HG02610 (cell line): Measurements from ENCODE around the gene CMTR1.

Source experiments
- ATAC-seq: cut with Tn5 transposase; IDR thresholded peaks from one replicate; pipeline ENCODE4 v1.9.1; 2021; ENCODE audit warnings: mild to moderate bottlenecking, moderate library complexity; ENCODE audit not compliant: unreplicated experiment

CMTR1 gene

DNA sequence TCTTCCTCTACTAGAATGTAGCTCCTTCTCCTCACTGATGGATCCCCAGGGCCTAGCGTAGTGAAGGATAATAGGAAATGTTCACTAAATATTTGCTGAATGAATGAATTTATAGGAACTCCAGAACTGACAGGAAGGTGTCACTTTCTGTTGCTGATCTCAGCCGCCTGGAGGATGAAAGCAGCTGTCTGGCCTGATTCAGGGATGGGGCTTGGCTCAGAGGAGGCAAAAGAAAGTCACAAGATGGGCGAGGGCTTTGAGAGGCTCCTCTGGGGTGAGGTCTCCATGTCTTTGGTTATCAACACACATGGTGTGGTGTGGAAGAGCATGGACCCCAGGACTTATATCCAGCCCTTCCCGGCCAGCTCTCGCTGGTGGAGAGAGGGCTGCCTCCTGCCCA lies 78.2 kb downstream of the CMTR1 start:
- no peak for ATAC-seq

DNA sequence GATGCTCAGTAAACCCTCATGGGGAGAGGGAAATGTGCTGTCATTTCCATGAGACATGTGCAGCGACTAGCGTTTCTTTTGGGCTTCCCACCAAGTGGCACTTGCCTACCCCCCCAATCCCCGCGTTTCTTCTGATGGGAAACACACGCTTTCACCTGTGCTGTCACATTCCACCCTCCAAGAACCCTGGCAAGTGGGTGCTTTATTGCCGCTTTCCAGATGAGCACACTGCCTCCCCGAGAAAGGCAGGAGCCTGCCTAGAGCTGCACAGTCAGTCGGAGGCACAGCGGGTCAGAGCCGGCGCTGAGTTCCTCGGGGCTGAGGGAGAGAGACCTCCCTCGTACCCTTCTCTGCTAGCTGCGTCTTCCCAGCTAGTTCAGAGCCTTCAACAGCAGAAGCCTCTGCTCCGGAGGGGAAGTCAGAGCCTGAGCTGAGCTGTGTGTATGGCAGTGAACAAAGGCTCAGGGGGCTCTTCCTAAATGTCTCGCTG lies 78.9 kb downstream of the CMTR1 start:
- no peak for ATAC-seq

DNA sequence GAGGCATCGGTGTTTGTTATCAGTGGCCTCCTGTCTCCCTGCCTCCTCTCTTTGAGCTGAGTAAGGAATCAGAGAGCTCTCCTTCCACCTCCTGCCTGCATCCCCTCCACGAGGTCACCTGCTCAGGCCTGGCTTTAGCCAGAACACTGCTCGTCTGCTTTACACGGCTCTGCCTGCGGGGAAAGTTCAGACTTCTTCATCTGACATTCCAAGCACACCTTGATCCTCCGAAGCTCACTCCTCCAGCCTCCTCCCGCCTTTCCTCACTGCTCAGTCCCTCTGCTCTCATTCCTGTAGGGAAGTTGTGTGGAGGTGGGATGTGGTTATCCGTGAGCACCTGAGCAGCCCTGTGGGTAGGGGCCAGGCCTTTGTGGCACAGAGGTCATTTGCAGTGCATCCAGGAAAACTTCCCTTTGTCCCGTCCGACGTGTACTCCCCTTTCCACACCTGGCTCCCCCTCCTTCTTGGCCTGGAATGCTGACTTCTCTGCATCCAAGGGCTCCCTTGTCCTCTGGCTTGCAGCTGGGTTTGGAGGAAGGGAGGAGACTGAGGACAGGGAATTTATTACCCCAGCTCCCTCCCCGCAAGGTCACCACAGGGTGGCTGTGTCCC lies 79.5 kb downstream of the CMTR1 start:
- ATAC-seq = no peak

DNA sequence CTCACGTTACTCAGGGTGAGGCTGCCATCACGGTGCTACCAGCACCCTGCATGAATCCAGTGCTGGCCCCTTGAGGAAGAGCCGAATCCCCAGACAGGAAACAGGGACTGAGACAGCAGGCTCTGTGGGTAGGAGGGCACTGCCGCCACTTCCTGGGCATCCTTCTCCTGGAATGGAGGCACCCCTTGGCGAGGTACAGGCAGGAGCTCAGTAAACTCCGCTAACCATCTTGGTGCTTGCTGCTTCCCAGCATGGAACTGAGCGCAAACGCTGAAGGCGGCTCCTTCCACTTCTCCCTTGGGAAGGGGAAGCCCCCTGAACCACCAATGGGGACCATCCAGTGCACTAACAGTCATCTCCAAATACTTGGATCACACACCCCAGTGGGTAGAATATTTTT lies 80.1 kb downstream of the CMTR1 start:
- ATAC-seq = no peak

DNA sequence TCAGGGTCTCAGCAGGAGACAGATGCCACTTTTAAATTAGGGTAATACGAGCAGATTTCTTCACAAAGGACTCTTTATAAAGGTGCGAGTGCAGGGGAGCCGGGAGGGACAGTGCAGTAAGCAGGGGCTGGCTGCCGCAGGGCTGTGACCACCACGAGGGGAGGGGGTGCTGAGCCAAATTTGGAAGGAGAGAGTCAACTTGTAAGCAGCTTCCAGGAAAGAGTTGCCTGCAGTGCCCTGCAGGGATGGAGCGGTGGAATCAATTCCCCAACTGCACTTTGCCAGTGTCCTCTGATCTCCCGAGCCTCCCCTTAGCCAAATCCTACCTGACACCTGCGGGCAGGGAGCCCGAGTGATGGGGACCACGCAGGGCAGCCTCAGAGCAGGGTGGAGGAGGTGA lies 80.6 kb downstream of the CMTR1 start:
- no peak for ATAC-seq

DNA sequence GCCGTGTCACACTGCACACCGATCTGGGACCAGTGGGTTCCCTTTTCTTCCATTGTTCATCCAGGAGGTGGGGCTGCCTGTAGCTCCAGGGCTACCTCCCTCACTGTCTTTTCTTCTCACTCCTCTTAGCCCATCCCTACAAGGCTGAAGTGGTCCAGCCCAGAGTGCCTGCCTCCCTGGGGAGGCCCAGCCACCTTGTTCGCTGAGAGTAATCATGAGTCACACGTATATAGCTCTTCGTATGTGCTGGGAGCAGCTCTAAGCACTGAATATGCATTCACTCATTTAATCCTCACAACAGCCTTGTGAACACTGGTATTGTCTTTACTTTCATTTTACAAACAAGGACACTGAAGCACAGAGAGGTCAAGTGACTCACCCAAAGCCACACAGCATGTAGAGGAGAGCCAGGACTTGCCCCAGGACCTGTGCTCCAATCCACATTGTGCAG lies 81.3 kb downstream of the CMTR1 start:
- no peak for ATAC-seq

DNA sequence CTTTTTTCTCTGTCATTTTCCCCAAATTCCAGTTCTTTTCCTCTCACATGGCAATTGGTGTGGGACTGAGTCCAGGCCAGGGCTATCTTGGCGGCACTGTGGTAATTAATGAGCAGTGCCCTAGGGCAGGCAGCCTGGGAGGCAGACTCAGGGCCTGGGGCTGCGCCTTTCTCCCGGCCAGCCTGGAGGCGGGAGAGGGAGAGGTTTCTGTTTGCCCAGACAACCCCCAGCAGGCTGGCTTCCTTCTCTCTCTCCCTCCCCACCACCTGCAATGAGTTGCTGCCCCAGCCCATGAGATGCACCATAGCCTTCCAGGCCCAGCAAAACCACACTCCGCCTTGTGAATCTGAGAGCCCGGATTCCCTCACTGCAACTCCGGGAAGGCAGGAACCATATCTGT lies 81.8 kb downstream of the CMTR1 start:
- ATAC-seq = no peak

DNA sequence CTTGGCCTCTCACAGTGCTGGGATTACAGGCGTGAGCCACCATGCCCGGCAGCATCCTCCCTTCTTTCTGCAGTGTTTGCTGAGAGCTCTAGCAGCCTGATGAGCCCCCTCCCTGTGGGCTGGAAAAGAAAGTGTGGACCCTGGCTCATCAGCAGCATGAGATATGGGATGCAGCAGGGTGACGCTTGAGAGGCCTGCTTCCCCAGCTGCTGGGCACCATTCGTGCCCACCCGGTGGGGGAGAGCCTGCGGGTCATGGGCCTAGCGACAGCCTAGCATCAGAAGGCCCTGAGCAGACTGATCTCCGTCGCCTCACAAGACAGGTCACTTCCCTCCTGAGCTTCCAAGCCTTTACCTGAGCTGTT lies 82.7 kb downstream of the CMTR1 start:
- no peak for ATAC-seq

DNA sequence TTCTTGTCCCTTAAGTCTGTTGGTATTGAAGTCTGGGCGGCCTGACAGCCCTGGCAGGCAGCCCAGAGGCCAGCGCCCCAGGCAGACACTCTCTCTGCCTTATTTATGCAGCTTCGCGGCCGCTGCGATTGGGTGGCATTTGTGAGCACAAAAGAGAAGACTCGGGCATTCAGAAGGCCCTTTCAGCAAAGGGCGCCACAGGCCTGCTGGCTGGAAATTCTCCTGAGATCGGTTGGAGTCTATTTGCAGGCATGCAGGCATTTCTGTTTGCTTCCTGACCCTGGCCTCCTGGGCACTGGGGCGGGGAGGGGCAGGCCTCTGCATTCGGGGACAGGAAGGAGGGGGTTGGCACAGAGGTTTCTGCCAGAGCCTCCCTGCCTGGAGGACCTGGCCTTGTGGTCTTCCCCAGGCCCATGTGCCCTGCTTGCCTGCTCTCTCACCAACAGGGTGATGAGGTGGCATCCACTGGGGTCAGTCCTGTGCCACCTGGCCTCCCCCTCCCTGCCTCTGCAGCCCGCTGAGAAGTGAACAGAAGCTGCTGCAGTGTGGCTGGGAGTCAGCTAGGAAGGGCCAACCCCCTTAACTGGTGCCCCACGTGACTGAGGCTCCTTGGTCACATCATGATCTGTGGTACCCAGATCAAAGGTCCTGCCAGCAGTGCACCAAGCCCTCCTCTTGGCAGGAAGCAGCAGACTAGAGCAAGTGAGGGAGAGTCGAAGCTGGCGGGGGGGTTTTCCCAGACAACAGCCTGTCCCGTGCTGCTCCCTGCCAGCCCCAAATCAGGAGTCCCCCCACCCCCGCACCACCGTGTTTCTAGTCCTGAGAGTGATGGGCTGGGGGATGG lies 83.3 kb downstream of the CMTR1 start:
- ATAC-seq = peak; percentile 60

DNA sequence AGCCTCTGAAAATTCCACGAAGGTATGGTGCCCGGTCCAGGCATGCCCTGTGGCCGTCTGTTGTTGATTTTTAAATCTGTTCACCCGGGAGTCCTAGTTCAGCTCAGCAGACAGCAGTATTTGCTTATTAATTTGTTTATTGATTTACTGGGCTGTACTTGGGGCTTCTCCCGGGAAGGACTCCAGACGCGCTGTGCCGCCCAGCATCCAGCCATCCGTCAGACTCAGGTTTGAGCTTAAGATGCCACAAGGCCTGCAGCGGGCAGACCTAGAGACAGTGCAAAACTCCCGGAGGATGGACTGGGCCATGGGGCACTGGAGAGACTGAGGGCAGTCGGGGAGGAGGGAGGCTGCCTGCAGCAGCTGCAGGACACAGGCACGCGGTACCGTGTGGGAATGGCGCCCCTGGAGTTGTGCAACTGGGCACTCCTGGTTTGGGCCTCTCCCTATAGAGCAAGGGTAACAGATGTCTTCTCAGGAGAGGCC lies 83.9 kb downstream of the CMTR1 start:
- peak; percentile 1 for ATAC-seq

DNA sequence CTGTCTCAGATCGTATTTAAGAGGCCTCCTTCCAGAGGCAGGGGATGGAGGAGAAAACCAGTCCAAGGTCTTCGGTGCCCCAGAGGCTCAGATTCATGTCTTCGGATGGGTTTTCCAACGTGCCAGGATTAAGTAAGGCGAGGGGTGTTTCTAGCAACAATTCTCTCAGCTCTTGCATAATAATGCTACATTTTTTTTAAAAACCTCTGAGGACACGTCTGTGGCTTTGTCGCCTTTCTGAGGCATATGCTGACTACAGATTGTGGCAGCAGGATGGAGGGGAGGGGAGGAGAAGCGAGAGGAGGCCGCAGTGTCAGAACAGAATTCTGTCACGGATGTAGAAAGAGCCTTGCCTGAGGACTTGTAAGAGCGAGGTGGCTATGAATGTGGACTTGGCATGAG lies 84.4 kb downstream of the CMTR1 start:
- ATAC-seq = peak; percentile 64

DNA sequence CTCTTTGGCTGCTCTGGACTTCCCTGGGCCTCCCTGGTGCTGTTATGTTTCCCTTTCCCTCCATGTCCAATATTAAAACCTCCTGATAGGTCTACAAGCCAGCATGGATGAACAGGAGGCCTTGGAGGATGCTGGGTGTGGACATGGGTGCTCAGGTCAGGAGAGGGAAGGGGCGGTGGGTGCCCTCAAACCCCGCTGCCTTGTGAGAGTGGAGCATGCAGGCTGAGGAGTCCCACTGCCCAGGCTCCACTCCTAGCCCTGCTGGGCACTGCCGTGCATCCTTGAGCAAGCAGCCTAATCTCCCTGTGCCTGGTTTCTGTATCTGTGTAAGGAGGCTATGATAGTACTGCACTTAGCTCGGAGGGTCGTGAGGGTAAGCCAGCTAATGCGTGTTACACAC lies 85.1 kb downstream of the CMTR1 start:
- no peak for ATAC-seq

DNA sequence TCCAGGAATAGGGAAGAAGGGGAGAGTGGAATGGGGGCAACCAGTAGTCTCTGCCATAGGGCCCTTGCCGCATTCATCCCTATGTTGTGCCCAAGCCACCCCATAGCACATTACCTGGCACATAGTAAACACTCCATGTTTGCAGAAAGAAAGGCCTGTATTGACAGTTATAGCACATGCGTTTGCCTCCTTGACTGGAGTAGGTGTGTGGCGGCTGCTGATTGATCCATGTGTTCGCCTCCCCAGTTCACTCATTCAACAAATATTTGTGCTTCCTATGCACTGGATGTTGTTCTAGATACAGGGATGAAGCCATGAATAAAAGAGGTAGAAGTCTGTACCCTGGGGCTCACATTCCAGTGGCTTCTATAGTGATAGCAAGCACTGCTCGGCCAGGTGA lies 86.4 kb downstream of the CMTR1 start:
- no peak for ATAC-seq

DNA sequence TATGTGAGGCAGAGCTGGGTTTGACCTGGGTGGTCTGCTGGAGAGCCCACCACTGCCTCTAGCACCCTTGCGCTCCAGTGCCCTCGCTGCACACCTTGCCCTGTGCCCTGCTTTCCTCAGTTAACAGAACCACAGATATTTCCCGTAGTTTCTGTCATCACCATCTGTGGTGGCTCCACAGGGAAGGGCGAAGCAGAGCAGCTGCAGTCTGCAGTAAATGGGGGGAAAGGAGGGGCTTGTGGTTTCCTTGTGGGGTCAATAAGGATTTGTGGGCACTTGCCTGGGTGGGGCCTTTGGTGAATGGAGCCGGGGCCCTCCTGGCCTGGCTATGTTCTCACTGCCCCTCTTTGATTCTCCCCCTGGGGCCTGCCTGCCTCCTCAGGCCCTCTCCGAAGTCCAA lies 87.9 kb downstream of the CMTR1 start:
- no peak for ATAC-seq

DNA sequence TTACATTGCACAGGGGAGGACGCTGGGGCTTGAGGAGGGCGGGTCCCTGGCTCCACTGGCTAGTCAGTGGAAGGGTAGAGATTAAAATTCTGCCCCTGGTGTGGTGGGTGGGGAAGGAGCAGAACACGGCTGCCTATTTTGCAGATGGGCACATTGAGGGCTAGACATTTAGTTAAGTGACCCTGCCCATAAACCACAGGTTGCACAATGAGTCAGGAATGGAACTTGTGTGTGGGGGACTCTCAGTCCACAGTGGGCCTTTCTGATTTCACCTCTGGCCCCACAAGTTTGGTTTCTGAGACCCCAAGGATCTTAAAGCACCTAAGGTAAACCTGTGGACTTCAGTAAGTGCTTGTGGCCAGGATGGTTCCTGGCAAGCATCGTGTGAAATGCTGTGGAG lies 88.7 kb downstream of the CMTR1 start:
- ATAC-seq = no peak

DNA sequence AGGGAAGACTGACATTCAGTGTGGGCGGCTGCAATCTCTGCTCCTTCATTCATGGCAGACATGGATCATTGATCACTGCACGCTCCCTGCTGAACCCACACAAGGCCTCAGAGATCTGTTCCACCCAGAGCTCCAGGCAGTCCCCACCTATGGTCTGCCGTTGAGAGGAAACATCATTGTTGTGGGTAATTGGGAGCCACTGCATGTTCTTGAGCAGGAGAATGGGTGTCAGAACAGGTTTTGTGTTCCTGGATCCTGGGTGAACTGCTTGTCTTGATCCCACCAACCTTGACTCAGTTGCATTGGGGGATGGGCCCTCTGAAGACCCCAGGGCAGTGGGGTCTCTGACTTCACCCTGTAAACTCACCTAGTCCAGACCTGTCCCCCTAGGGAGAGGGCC lies 89.8 kb downstream of the CMTR1 start:
- ATAC-seq = no peak

DNA sequence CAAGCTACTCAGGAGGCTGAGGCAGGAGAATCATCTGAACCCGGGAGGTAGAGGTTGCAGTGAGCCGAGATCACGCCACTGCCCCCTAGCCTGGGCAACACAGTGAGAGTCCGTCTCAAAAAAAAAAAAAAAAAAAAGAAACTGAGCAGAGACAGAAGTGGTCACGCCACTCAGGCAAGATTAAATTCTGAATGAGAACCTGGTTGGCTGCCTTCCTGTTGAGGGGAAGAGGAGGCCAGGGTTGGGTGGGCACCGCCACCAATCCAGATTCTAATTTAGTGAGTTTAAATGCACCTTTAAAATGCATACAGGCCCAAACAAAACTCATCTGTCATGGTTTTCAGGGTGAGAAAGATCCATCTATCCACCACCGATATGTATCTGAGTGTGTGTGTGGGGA lies 90.4 kb downstream of the CMTR1 start:
- no peak for ATAC-seq

DNA sequence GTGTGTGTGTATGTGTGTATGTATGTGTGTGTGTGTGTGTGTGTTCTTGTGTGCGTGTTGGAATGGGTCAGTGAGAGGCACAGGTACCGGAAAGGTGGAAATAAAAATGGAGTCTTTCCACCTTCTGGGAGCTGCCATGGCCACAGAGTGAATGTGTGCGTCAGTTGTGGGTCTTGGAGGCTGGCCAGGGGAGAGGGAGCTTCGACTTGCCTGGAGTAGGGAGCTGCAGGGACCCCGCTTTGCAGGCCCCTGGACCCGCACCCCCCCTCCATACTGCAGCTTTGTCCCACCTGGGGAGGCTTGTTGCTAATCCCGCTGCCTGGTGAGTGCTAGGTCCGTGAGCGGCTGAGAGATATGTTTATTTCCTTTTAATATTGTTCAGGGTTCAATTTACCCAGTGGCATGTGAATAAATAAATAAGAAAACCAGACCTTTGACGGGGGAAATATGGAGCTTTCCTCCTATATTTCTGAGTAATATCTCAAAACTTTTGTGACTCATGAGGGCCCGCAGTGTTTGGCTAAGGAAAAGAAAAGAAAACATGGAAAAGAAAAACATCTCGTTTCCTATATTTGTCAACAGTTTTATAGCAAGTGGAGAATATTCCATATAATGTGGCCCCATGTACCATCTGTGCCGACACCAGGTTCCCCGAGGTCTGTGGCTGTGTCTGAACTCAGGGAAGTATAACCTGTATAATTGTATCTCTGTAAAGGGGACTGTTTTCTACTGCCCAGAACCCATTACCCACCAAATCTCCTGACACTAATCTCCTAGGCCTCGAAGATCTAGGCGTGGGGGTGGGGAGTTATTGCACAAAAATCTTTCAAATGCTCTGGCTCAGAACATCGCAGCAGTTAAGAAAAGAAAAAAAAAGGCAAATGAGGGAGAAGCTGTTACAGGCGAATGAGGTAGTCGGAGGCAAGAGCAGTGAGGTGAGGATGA lies 91.3 kb downstream of the CMTR1 start:
- no peak for ATAC-seq

DNA sequence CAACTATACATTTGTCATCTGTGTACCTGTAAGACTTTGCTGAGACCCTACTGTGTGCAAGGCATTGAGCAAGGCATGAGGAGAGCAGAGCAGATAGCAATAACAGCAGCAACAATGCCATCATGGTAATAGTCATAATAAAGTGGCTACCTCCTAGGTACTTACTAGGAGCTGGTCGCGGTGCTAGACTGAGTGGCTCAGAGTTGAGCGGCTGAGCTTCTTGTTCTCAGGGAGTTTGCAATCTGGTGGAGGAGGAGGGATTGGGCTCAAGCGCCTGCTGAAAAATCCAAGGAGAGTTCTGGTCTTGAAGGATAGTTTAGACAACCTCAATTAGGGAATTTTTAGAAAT lies 91.9 kb downstream of the CMTR1 start:
- no peak for ATAC-seq

DNA sequence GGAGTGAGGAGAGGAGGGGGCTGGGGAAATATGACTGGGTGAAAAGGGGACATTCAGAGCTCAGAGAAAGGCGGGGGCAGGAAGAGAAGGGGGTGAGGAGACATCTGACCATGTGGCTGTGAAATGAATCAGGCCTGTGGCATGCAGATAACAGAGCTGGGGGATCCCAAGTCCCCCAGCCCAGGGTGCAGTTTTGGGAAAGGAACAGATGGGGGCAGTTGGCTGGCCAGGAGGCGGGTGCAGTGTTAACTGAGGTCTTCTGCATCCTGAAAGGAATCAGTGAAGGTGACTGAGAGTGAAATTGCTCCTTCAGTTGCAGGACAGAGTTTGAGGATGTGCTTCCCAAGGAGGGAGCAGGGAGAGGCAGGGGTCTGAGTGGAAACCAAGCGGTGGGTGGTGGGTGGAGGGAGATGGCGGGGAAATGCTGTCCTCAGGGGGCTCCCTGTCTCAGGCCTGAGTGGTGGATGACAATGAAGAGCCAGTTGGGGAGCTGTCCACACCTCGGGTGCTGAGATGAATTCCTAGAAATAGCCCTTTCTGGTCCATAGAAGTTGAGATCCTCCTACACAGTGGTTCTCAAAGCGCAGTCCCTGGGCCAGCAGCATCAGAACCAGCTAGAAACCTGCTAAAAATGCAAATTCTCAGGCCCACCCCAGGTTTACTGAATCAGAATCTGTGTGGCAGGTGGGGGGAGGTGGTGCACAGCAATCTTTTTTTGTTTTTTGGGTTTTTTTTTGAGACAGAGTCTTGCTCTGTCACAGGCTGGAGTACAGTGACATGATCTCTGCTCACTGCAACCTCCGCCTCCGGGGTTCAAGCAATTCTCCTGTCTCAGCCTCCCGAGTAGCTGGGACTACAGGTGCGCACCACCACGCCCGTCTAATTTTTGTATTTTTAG lies 92.7 kb downstream of the CMTR1 start:
- no peak for ATAC-seq
